IMR-90 (cell line): Measurements from ENCODE around the gene RPS8. TPM values are rescaled to one million over a fixed set of nuclear protein-coding genes. Genes with fewer than 3 reads are reported as not detected.

Experiments
- ATAC-seq: fragments of 200-7000 bp; cut with Tn5 transposase; 2 replicates; pipeline ENCODE4 v1.9.1; 2020; ENCODE audit warnings: low read depth, mild to moderate bottlenecking, moderate library complexity
- BruUV-seq: library from RNA; stranded (reverse); fragments of 400-500 nt; replicated peaks from 2 replicates; lab custom pipeline; 2021; lab: Mats Ljungman, UMichigan
- CTCF ChIA-PET: fragments of 300-600 bp; formaldehyde crosslinking; extraction: SDS; loops from one replicate; lab custom pipeline; 2021; ENCODE audit warnings: antibody characterized with exemption; lab: Yijun Ruan, JAX
- POLR2A ChIA-PET: fragments of 300-600 bp; sonication (Branson Sonifier 250); formaldehyde crosslinking; loops from one replicate; lab custom pipeline; 2022; ENCODE audit warnings: antibody characterized with exemption; ENCODE audit not compliant: unreplicated experiment; lab: Charles Lee
- DNase-seq: peaks from one replicate; pipeline ENCODE4 v3.0.0; 2013
- H2AFZ ChIP-seq: replicated peaks from 2 replicates; pipeline ENCODE3; 2013; ENCODE audit warnings: low read length, mild to moderate bottlenecking; ENCODE audit not compliant: poor library complexity
- H2AK5ac ChIP-seq: 2 replicates; pipeline ENCODE4 v1.6.1; 2013; ENCODE audit warnings: low read depth, low read length, inconsistent platforms
- H2AK9ac ChIP-seq: replicated peaks from 2 replicates; pipeline ENCODE3; 2013; ENCODE audit warnings: mild to moderate bottlenecking, low read depth, low read length, moderate library complexity; ENCODE audit not compliant: poor library complexity
- H2BK120ac ChIP-seq: 2 replicates; pipeline ENCODE4 v1.6.1; 2013; ENCODE audit warnings: low read depth, low read length, inconsistent platforms
- H2BK15ac ChIP-seq: 3 replicates; pipeline ENCODE4 v1.6.1; 2013; ENCODE audit warnings: low read depth, low read length, inconsistent platforms
- H2BK20ac ChIP-seq: 2 replicates; pipeline ENCODE4 v1.6.1; 2013; ENCODE audit warnings: low read depth, mild to moderate bottlenecking, inconsistent platforms, low read length, moderate library complexity
- H2BK5ac ChIP-seq: 2 replicates; pipeline ENCODE4 v1.6.1; 2013; ENCODE audit warnings: mild to moderate bottlenecking, low read depth, low read length, inconsistent platforms; ENCODE audit not compliant: poor library complexity, severe bottlenecking
- H3K14ac ChIP-seq: replicated peaks from 2 replicates; pipeline ENCODE4 v1.6.1; 2013; ENCODE audit warnings: low read depth, low read length, inconsistent platforms
- H3K18ac ChIP-seq: 2 replicates; pipeline ENCODE4 v1.6.1; 2013; ENCODE audit warnings: low read depth, low read length, control low read depth
- H3K23ac ChIP-seq: 2 replicates; pipeline ENCODE4 v1.6.1; 2013; ENCODE audit warnings: low read depth, low read length, inconsistent platforms
- H3K27ac ChIP-seq: 2 replicates; pipeline ENCODE4 v1.5.1; 2013; ENCODE audit warnings: mild to moderate bottlenecking, control low read depth, low read length; ENCODE audit not compliant: insufficient read depth
- H3K27me3 ChIP-seq: 2 replicates; pipeline ENCODE4 v1.6.1; 2013; ENCODE audit warnings: low read length; ENCODE audit not compliant: control insufficient read depth, insufficient read depth
- H3K36me3 ChIP-seq: 2 replicates; pipeline ENCODE4 v1.6.1; 2013; ENCODE audit warnings: low read length, mixed read lengths; ENCODE audit not compliant: control insufficient read depth, insufficient read depth
- H3K4ac ChIP-seq: 2 replicates; pipeline ENCODE4 v1.6.1; 2013; ENCODE audit warnings: low read depth, low read length, inconsistent platforms
- H3K4me1 ChIP-seq: 2 replicates; pipeline ENCODE4 v1.6.1; 2013; ENCODE audit warnings: low read length, mixed read lengths; ENCODE audit not compliant: control insufficient read depth, insufficient read depth
- H3K4me2 ChIP-seq: 2 replicates; pipeline ENCODE4 v1.6.1; 2013; ENCODE audit warnings: low read depth, mild to moderate bottlenecking, control low read depth, low read length, moderate library complexity
- H3K4me3 ChIP-seq: 2 replicates; pipeline ENCODE4 v1.5.1; 2013; ENCODE audit warnings: low read depth, mild to moderate bottlenecking, control low read depth, low read length, moderate library complexity; ENCODE audit not compliant: insufficient read depth
- H3K56ac ChIP-seq: 2 replicates; pipeline ENCODE4 v1.6.1; 2013; ENCODE audit warnings: low read length, inconsistent platforms; ENCODE audit not compliant: insufficient read depth; ENCODE audit errors: extremely low read depth
- H3K79me1 ChIP-seq, 2 experiments: 2 replicates each; pipeline ENCODE4 v1.6.1; 2013; ENCODE audit warnings: low read length in 2 of 2, inconsistent platforms in 1 of 2, low read depth in 1 of 2
- H3K9ac ChIP-seq: 2 replicates; pipeline ENCODE4 v1.6.1; 2013; ENCODE audit warnings: low read depth, low read length, control low read depth
- H3K9me1 ChIP-seq: 2 replicates; pipeline ENCODE4 v1.6.1; 2013; ENCODE audit warnings: low read length, inconsistent platforms; ENCODE audit not compliant: insufficient read depth
- H3K9me3 ChIP-seq: 2 replicates; pipeline ENCODE4 v1.6.1; 2013; ENCODE audit warnings: low read length; ENCODE audit not compliant: control insufficient read depth, insufficient read depth
- H4K20me1 ChIP-seq: 2 replicates; pipeline ENCODE4 v1.6.1; 2013; ENCODE audit warnings: low read length, inconsistent platforms; ENCODE audit not compliant: insufficient read depth
- H4K5ac ChIP-seq: 2 replicates; pipeline ENCODE4 v1.6.1; 2013; ENCODE audit warnings: mild to moderate bottlenecking, low read depth, low read length, control low read depth
- H4K8ac ChIP-seq, 2 experiments: 2 replicates each; pipeline ENCODE4 v1.6.1; 2013; ENCODE audit warnings: low read depth in 2 of 2, low read length in 2 of 2, control low read depth in 1 of 2, inconsistent platforms in 1 of 2
- H4K91ac ChIP-seq: 2 replicates; pipeline ENCODE4 v1.6.1; 2013; ENCODE audit warnings: low read depth, low read length, inconsistent platforms; ENCODE audit not compliant: insufficient read depth
- BHLHE40 ChIP-seq: fragments of 150-350 bp; IDR thresholded peaks from 2 replicates; pipeline ENCODE4 v1.6.1; 2016; ENCODE audit warnings: mild to moderate bottlenecking, low read depth, low read length
- POLR2A ChIP-seq: IDR thresholded peaks from 2 replicates; pipeline ENCODE4 v1.6.1; 2012; ENCODE audit warnings: mild to moderate bottlenecking, low read depth, low read length
- WGBS, 2 experiments: methylation state at CpG; one replicate each; pipeline versions ENCODE4 v1.1.5 to v1.1.7; 2013; ENCODE audit warnings: missing lambda C conversion rate in 2 of 2; ENCODE audit not compliant: insufficient read length in 1 of 2; ENCODE audit errors: extremely low coverage in 2 of 2; 5-methylcytosine and 5-hydroxymethylcytosine counted together
- dilution Hi-C: fragments of 300-500 bp; cut with HindIII; formaldehyde crosslinking; loops from one replicate; pipeline ENCODE4 v1.14.3; 2018; ENCODE audit warnings: low sequenced_read_pairs; ENCODE audit not compliant: unreplicated experiment
- in situ Hi-C: fragments of 300-500 bp; cut with MboI; formaldehyde crosslinking; loops from 3 replicates; pipeline ENCODE4 v1.14.3; 2019; ENCODE audit warnings: low sequenced_read_pairs, inconsistent platforms, mixed read lengths
- intact Hi-C: fragments of 100-400 bp; cut with micrococcal nuclease; formaldehyde crosslinking; loops from 2 replicates; pipeline ENCODE4 v1.10.0; 2022
- polyA plus RNA-seq, 3 experiments: library from polyadenylated mRNA; depleted of rRNA; stranded (reverse); fragments of >200 nt; gene quantifications; 2 replicates each; pipeline ENCODE4 v1.2.3, GENCODE V29; 2012; ENCODE audit warnings: low replicate concordance in 1 of 3
- total RNA-seq: library from RNA; depleted of rRNA; stranded (reverse); fragments of >200 nt; gene quantifications from 2 replicates; pipeline ENCODE4 v1.2.3, GENCODE V29; 2012

RPS8 gene
- total and polyA plus RNA-seq, 2 of the 4 experiments (the other 2 are of a cell fraction), result 2,171 to 2,255 TPM

DNA sequence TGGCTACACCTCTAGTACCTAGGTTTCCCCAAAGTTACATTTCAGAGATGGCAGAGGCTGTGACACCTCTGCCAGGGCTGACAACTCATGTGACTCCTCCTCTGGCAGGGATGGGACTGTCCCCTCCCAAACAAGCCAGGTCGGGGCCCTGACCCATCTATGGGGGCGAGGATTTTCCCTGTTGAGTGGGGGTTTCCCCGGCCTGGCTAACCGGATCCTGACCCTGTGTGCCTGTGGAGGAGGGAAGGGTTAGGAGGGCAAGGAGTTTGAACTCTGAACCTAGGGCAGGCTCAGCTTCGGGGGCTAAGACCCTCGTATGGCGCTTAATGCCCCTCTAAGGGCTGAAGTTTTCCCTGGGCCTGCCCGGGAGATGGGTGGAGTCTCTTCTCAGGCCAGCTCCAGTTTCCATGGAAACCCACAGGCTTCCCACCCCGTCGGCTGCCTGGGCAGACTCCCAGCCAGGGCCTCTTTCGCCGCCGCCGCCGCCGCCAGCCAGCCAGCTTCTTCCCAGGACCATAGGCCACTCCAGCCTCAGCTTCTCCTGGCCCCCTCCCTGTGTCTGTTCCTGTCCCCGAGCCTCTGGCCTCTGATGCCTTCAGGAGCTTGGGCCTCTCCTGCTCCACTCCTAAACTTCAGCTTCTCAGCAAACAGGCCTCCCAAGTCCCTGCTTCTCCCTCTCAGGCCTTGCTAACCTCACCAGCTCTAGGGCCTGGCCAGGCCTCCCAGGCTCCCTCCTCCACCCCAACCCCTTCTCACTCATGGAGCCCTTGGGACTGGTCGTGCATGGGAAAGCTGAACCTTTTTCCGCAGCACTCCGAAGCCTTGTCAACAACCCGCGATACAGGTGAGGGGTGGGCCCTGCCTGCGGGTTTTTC lies 33.0 kb downstream of the RPS8 start, which contains the start of gene BTBD19:
Gene BTBD19, plus strand, starts transcription at position 461 of the 875 bp plus-strand sequence. Its CDS starts 298 bp downstream, at position 759.
- Histone ChIP-seq H3K27me3 (no peaks in the 10 kb centered on the region), H4K5ac (peak within 1 kb of the TSS; percentile 95), H4K91ac (peak within 1 kb of the TSS; percentile 100), H4K8ac (peak within 1 kb of the TSS; percentile 94 to 99), H3K18ac (peak within 1 kb of the TSS; percentile 96), H3K4me2 (peak within 1 kb of the TSS; percentile 86), H2AK9ac (peak within 1 kb of the TSS; percentile 99), H3K23ac (peak within 1 kb of the TSS; percentile 98), H2BK15ac (peak within 1 kb of the TSS; percentile 98), H2BK120ac (peak within 1 kb of the TSS; percentile 98), H3K4ac (peak within 1 kb of the TSS; percentile 100), H3K14ac (peak within 1 kb of the TSS; percentile 98), H2AK5ac (peak within 1 kb of the TSS; percentile 100), H2BK5ac (peak within 1 kb of the TSS; percentile 99), H3K4me1 (peaks cover 50% of the 10 kb centered on the region), H3K36me3 (peaks cover 29% of the 10 kb centered on the region), H4K20me1 (peaks cover 9% of the 10 kb centered on the region; the same call in 1 of the 2 replicates), H3K56ac (peak within 1 kb of the TSS; percentile 96), H2BK20ac (peak within 1 kb of the TSS; percentile 95), H3K9me1 (peaks cover 34% of the 10 kb centered on the region), H2AFZ (peak within 1 kb of the TSS; percentile 74), H3K79me1 (peaks cover 17 to 67% of the 10 kb centered on the region in 2 experiments), H3K9ac (peak within 1 kb of the TSS; percentile 96), H3K4me3 (peak within 1 kb of the TSS; percentile 40), H3K27ac (peak within 1 kb of the TSS; percentile 86), H3K9me3 (no peaks in the 10 kb centered on the region)
- in situ Hi-C loops (no loop called here), dilution Hi-C loops (no loop called here), intact Hi-C loops (loop anchor here (5.0 to 10.0 kb wide), 2 partner anchors 76 to 497 kb away; partner anchors contain the start of gene RNU5D-1)
- peak; percentile 64 for TF ChIP-seq POLR2A
- TF ChIP-seq BHLHE40, result no peak
- TSS peak; percentile 26 for BruUV-seq
- POLR2A ChIA-PET, result interaction anchor here (0.5 to 3.7 kb wide), 7 partner anchors 8 to 765 kb away, joined by 3 to 30 read pairs (median 3); partner anchors contain the start of genes PLK3 and RNU5D-1
- 15% methylated on average over 11 of the region's 23 CpGs; no CpG with 5 or more reads in 1 of the 2 experiments for WGBS, 2 experiments
- CTCF ChIA-PET, result interaction anchor here (1.1 to 1.7 kb wide), 4 partner anchors 8 to 18 kb away, joined by 3 to 6 read pairs (median 5); partner anchors contain the start of gene PLK3
- ATAC-seq (peak; percentile 52), DNase-seq (peak; percentile 91)
